Smooth muscle cell (in vitro differentiated cells): ENCODE data around the gene GET4. TPM values are rescaled to one million over a fixed set of nuclear protein-coding genes. Genes with fewer than 3 reads are reported as not detected.
A peak's percentile ranks its signal among the peaks of the same experiment; 100 is the strongest.

Source experiments
- DNase-seq: peaks from one replicate; lab custom pipeline; 2025; ENCODE audit not compliant: unreplicated experiment; lab: John Stamatoyannopoulos, UW
- H2AFZ ChIP-seq: fragments of 200-600 bp; sonication (generic); 2 replicates; pipeline ENCODE4 v1.6.0; 2016; ENCODE audit warnings: antibody characterized with exemption, low read depth, mild to moderate bottlenecking
- H3F3A ChIP-seq: fragments of 200-600 bp; sonication (generic); 2 replicates; pipeline ENCODE4 v1.6.0; 2017; ENCODE audit warnings: antibody characterized with exemption, low read depth
- H3K27ac ChIP-seq: fragments of 200-600 bp; sonication (generic); 2 replicates; pipeline ENCODE4 v1.5.1; 2016; ENCODE audit warnings: low read depth, mild to moderate bottlenecking
- H3K27me3 ChIP-seq: fragments of 200-600 bp; sonication (generic); 2 replicates; pipeline ENCODE4 v1.6.1; 2016; ENCODE audit warnings: low read depth, mild to moderate bottlenecking
- H3K36me3 ChIP-seq: fragments of 200-600 bp; sonication (generic); 2 replicates; pipeline ENCODE4 v1.5.1; 2016; ENCODE audit warnings: low read depth
- H3K4me1 ChIP-seq: fragments of 200-600 bp; sonication (generic); 2 replicates; pipeline ENCODE4 v1.5.1; 2016; ENCODE audit warnings: low read depth
- H3K4me2 ChIP-seq: fragments of 200-600 bp; sonication (generic); 2 replicates; pipeline ENCODE4 v1.6.0; 2016; ENCODE audit warnings: mild to moderate bottlenecking
- H3K4me3 ChIP-seq: fragments of 200-600 bp; sonication (generic); 2 replicates; pipeline ENCODE4 v1.5.1; 2016; ENCODE audit warnings: mild to moderate bottlenecking
- H3K79me2 ChIP-seq: fragments of 200-600 bp; sonication (generic); 2 replicates; pipeline ENCODE4 v1.6.0; 2016; ENCODE audit warnings: low read depth, mild to moderate bottlenecking
- H3K9ac ChIP-seq: fragments of 200-600 bp; sonication (generic); 2 replicates; pipeline ENCODE4 v1.6.0; 2016; ENCODE audit warnings: low read depth
- H3K9me3 ChIP-seq: fragments of 200-600 bp; sonication (generic); replicated peaks from 2 replicates; pipeline ENCODE4 v1.5.1; 2016; ENCODE audit warnings: low read depth
- H4K20me1 ChIP-seq: fragments of 200-600 bp; sonication (generic); 2 replicates; pipeline ENCODE4 v1.6.0; 2016; ENCODE audit warnings: low read depth
- WGBS: methylation state at CpG from one replicate; pipeline ENCODE4 v1.1.7; 2016; ENCODE audit warnings: low lambda C conversion rate; 5-methylcytosine and 5-hydroxymethylcytosine counted together
- polyA plus RNA-seq: library from polyadenylated mRNA; unstranded; fragments of >200 nt; fragmentation: Nextera tagmentation; extraction: Ambion mirVana; gene quantifications from 2 replicates; pipeline ENCODE4 v1.2.1, GENCODE V29; 2016
- total RNA-seq: library from RNA; depleted of rRNA; stranded (reverse); fragments of >200 nt; gene quantifications from 2 replicates; pipeline ENCODE4 v1.2.3, GENCODE V29; 2014
- TF ChIP-seq, protein P1 (sequence below): fragments of 200-600 bp; sonication (generic); IDR thresholded peaks from 2 replicates; pipeline ENCODE4 v1.5.1; 2017; ENCODE audit warnings: borderline replicate concordance, mild to moderate bottlenecking, antibody characterized with exemption; ENCODE audit not compliant: insufficient read depth, poor library complexity, severe bottlenecking

GET4 gene
- total and polyA plus RNA-seq, 2 experiments from 2014 or later, result 26.3 to 39.9 TPM

DNA sequence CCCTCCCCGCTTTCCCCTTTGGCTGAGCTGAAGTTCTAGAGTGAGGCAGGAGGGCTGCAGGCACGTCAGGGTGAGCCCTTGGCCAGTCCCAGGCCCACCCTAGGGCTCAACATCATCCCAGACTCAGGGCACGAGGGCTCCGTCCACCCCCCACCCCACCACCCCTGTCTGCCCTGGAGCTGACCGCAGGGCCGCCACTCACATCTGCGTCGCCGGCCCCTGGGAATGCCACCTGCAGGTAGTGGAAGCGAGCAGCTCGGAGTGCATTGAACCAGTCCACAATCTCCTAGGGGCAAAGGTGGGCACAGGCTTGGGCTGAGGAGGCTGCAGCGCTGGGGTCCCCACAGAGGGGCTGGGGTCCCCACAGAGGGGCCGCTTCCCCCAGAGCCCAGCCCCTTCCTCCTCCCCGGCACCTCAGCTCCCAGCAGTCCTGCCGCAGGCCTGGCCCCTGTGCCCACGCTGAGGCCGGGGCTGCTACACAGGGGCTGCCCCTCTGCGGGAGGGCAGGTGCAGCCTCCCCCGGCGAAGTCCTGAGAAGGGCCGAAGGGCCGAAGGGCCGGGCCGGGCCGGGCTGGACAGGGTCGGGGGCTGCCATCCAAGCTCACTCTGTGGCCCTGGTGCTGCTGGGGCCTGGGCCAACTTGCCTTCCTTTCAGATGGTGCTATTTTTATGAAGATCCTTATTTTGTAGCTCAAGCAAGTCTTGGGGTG is 24.1 kb downstream of the GET4 start:
- no peak overlapping the region for H3K9ac ChIP-seq
- no peak for DNase-seq

DNA sequence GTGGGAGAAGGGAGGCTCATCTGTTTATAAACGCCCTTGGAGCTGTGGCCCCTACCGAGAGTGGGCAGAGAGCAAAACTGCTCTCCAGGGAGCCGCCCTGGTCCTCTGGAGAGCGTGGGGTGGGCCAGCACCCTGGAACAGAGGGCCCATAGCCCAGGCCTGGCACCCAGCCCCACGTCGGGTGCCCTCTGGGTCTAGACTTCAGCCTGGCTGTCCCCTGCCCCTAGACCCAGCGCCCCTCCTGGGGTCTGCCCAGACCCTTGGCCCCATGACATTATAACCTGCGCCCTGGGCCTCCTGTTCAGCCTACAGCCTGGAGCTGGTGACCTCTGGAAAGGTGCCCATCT is 24.7 kb downstream of the GET4 start:
- Histone ChIP-seq H3K4me3 (no peak overlapping the region), H3K4me2 (no peak overlapping the region), H3K9ac (no peak overlapping the region), H3K27me3 (peaks cover 13% of the 10 kb centered on the region), H4K20me1 (no peaks in the 10 kb centered on the region), H3F3A (no peaks in the 10 kb centered on the region), H3K36me3 (no peaks in the 10 kb centered on the region), H3K79me2 (no peaks in the 10 kb centered on the region), H3K9me3 (no peaks in the 10 kb centered on the region), H3K27ac (no peak overlapping the region), H2AFZ (no peak overlapping the region), H3K4me1 (no peaks in the 10 kb centered on the region)
- 94% methylated on average over 8 of the region's 8 CpGs for WGBS
- TF ChIP-seq, protein P1, sequence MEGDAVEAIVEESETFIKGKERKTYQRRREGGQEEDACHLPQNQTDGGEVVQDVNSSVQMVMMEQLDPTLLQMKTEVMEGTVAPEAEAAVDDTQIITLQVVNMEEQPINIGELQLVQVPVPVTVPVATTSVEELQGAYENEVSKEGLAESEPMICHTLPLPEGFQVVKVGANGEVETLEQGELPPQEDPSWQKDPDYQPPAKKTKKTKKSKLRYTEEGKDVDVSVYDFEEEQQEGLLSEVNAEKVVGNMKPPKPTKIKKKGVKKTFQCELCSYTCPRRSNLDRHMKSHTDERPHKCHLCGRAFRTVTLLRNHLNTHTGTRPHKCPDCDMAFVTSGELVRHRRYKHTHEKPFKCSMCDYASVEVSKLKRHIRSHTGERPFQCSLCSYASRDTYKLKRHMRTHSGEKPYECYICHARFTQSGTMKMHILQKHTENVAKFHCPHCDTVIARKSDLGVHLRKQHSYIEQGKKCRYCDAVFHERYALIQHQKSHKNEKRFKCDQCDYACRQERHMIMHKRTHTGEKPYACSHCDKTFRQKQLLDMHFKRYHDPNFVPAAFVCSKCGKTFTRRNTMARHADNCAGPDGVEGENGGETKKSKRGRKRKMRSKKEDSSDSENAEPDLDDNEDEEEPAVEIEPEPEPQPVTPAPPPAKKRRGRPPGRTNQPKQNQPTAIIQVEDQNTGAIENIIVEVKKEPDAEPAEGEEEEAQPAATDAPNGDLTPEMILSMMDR, result no peak
- DNase-seq, result no peak

More for the DNA sequence above, 24.1 kb downstream of the GET4 start:
- WGBS, result 98% methylated on average over 21 of the region's 26 CpGs
- H3K4me1 ChIP-seq, result no peaks in the 10 kb centered on the region
- H3K79me2 ChIP-seq, result no peaks in the 10 kb centered on the region
- H3K4me2 ChIP-seq, result no peak overlapping the region
- no peak overlapping the region for H2AFZ ChIP-seq
- TF ChIP-seq, protein P1, result no peak
- H3K4me3 ChIP-seq, result no peak overlapping the region
- H3K9me3 ChIP-seq, result no peaks in the 10 kb centered on the region
- H3K27me3 ChIP-seq, result peaks cover 12% of the 10 kb centered on the region
- no peaks in the 10 kb centered on the region for H3F3A ChIP-seq
- H3K36me3 ChIP-seq, result no peaks in the 10 kb centered on the region
- H4K20me1 ChIP-seq, result no peaks in the 10 kb centered on the region
- no peak overlapping the region for H3K27ac ChIP-seq

DNA sequence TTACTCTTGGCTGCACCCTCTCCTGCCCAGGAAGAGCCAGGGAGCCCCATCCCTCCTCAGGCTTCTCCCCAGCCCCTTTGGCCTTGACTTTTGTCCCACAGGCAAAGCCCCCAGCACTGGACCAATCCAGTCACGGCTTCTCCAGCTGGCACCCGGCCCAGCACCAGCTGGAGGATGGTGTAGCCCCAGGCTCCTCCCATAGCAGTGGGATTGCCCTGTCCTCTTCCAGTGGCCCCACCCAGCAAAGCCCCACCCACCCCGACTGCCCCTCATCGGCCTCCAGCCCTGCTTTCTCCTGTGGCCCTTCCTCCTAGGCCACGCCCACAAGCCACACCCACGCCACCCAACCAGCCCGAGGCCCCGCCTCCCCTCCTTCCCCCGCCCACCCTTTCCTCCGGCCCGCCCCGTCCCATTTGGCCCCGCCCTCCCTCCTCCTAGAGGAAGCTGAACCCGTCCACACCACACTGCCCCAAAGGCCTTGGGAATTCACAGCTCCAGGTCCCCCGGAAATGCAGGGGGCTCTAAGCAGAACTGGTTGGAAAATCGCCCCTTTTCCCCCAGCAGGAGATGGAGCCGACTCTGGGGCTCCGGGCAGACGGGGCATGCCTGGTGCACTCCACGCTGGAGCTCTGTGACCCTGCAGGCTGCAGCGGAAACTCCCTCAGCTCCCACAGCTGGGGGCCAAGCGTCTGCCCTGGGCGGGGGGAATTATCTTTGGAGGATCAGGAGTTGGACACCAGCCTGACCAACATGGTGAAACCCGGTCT is 25.2 kb downstream of the GET4 start:
- H3K4me3 ChIP-seq, result no peak overlapping the region
- H3K36me3 ChIP-seq, result no peaks in the 10 kb centered on the region
- peaks cover 13% of the 10 kb centered on the region for H3K27me3 ChIP-seq
- TF ChIP-seq, protein P1, result no peak
- H3K9ac ChIP-seq, result no peak overlapping the region
- no peaks in the 10 kb centered on the region for H4K20me1 ChIP-seq
- H3K27ac ChIP-seq, result no peak overlapping the region
- H3K4me2 ChIP-seq, result no peak overlapping the region
- H3K4me1 ChIP-seq, result no peaks in the 10 kb centered on the region
- DNase-seq, result peak; percentile 31
- WGBS, result 24% methylated on average over 24 of the region's 24 CpGs
- no peaks in the 10 kb centered on the region for H3K79me2 ChIP-seq
- no peak overlapping the region for H2AFZ ChIP-seq
- H3F3A ChIP-seq, result no peaks in the 10 kb centered on the region
- H3K9me3 ChIP-seq, result no peaks in the 10 kb centered on the region

DNA sequence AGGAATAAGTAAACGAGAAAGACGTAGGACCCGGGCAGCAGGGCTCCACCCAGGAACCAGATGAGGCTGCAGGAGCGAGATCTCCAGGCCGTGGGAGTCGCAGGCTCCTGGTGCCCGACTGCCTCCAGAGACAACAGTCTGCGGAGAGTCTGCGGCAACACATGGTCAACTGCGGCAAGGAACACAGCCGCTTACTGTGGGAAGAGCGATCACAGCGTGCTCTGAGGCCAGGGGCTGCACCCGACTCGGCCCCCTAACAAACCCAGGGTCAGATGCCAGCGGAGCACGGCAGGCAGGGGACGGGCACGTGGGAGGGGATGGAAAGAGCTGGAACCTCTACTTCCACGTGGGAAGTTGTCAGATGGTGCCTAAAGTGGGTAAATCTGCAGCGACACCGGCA is 26.6 kb downstream of the GET4 start:
- Histone ChIP-seq H4K20me1 (no peaks in the 10 kb centered on the region), H3K27ac (no peak overlapping the region), H3K79me2 (no peaks in the 10 kb centered on the region), H3K4me3 (no peak overlapping the region), H3K36me3 (no peaks in the 10 kb centered on the region), H3F3A (no peaks in the 10 kb centered on the region), H3K27me3 (peaks cover 18% of the 10 kb centered on the region), H3K9ac (no peak overlapping the region), H3K9me3 (no peaks in the 10 kb centered on the region), H3K4me2 (no peak overlapping the region), H2AFZ (no peak overlapping the region), H3K4me1 (no peaks in the 10 kb centered on the region)
- WGBS, result 94% methylated on average over 22 of the region's 22 CpGs
- no peak for DNase-seq
- TF ChIP-seq, protein P1, result no peak
